Transverse colon (tissue), 3 donors: ENCODE data around the gene LINC00237.

ENCODE experiments used
- CTCF ChIP-seq, 5 experiments: fragments of 200-600 bp in 3 of 5; fragments of 450-650 bp in 2 of 5; sonication (generic) in 3 of 5; IDR thresholded peaks; 1 replicate in 2 of 5; 2 replicates in 3 of 5; pipeline ENCODE4 v1.5.1; 2016 to 2017; ENCODE audit warnings: antibody characterized with exemption in 5 of 5, inconsistent platforms in 3 of 5, mild to moderate bottlenecking in 2 of 5, moderate library complexity in 1 of 5
- EP300 ChIP-seq: sonication (generic); formaldehyde crosslinking; IDR thresholded peaks from one replicate; pipeline ENCODE4 v1.6.1; 2017; ENCODE audit warnings: antibody characterized with exemption, low read depth
- POLR2A ChIP-seq: fragments of 450-650 bp; IDR thresholded peaks from one replicate; pipeline ENCODE4 v1.6.1; 2016; ENCODE audit warnings: antibody characterized with exemption, mild to moderate bottlenecking, moderate library complexity

GRCh38 chr20:21118782-21119181, 12.6 kb upstream of the LINC00237 start:
- TF ChIP-seq CTCF (IDR thresholded peaks at IDR 0.05) (no peak), EP300 (no peak), POLR2A (no peak)
